ENCODE measurements around the gene EXOSC9. TPM values are rescaled to one million over a fixed set of nuclear protein-coding genes. Genes with fewer than 3 reads are reported as not detected.

EXOSC9 gene
- total and polyA plus RNA-seq, 4 donors, result 5.3 to 20.0 (median 10.0) TPM

DNA sequence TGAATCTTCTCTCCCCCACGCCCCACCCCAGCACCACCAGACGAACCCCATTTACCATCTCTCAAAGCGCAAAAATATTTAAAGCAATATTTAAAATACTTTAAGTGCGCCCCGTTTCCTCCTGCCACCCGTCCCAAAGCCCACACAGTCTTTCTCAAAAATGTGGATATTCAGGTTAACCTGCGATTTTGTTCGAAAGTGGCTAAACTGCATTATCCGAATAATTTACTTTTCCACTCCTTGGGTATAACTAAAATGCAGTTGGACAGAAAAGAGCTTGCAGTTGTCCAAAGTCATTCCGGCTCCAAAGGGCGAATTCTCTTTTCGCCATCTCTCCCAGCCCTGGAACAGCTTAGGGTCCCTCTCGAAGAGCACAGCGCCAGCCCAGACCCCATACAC, 36.8 kb upstream of the EXOSC9 start (continued):
- TF ChIP-seq, protein P1, sequence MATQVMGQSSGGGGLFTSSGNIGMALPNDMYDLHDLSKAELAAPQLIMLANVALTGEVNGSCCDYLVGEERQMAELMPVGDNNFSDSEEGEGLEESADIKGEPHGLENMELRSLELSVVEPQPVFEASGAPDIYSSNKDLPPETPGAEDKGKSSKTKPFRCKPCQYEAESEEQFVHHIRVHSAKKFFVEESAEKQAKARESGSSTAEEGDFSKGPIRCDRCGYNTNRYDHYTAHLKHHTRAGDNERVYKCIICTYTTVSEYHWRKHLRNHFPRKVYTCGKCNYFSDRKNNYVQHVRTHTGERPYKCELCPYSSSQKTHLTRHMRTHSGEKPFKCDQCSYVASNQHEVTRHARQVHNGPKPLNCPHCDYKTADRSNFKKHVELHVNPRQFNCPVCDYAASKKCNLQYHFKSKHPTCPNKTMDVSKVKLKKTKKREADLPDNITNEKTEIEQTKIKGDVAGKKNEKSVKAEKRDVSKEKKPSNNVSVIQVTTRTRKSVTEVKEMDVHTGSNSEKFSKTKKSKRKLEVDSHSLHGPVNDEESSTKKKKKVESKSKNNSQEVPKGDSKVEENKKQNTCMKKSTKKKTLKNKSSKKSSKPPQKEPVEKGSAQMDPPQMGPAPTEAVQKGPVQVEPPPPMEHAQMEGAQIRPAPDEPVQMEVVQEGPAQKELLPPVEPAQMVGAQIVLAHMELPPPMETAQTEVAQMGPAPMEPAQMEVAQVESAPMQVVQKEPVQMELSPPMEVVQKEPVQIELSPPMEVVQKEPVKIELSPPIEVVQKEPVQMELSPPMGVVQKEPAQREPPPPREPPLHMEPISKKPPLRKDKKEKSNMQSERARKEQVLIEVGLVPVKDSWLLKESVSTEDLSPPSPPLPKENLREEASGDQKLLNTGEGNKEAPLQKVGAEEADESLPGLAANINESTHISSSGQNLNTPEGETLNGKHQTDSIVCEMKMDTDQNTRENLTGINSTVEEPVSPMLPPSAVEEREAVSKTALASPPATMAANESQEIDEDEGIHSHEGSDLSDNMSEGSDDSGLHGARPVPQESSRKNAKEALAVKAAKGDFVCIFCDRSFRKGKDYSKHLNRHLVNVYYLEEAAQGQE (IDR thresholded peaks at IDR 0.05), result no peak
- TF ChIP-seq NR2F2 (IDR thresholded peaks at IDR 0.05) (no peak), TAF1 (conservative IDR thresholded peaks at IDR 0.05) (no peak), MAX (IDR thresholded peaks at IDR 0.05) (no peak)

DNA sequence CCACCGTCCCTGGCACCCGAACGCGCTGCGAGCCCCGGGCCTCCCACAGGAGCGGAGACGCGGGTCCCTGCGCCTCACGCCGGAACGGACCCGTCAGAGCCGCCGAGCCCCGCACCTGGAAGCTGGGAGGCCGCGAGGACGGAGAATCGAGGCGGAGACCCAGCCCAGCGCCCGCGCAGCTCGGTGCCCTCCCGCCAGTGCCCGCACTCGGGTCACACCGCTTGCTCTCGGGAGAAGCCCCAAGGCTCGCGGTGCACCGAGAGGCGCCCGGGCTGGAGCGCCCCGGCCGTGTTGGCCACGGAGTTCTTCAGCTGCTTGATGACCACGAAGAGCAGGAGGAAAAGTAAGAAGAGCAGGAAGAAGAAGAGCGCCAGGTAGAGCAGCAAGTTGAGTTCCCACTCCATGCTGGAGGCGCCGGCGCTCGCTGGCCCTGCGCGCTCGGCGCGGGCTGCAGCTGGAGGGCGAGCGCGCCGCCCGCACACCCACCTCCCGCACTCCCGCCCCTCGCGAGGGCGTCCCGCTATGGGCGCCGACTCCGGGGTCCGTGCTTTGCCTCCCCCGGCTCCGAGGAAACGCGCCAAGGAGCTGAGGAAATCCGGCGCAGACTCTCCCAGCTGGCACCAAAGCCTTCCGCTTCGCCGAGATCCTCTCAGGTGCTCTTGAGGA, 36.3 kb upstream of the EXOSC9 start, which contains the start of gene SMIM43:
Gene SMIM43 (minus strand): TSS at position 463 of the 666 bp plus-strand sequence. CDS start 59 bp downstream, at position 404.
- H3K4me1 ChIP-seq (ENCODE audit: control insufficient read depth in 4 of 4, insufficient read depth in 4 of 4, low read length in 3 of 4), result peaks cover 3 to 11% (median 6%) of the 10 kb centered on the region in 4 donors
- H3K4me3 ChIP-seq (ENCODE audit: low read depth in 1 of 3, low read length in 3 of 3), result no peak within 1 kb of the TSS
- H3K9me3 ChIP-seq (ENCODE audit: control insufficient read depth in 4 of 4, low read length in 3 of 4), result no peaks in the 10 kb centered on the region
- no peak for DNase-seq (ENCODE audit: low spot score)
- H3K36me3 ChIP-seq (ENCODE audit: control insufficient read depth in 4 of 4, insufficient read depth in 3 of 4, low read depth in 1 of 4, low read length in 3 of 4), result no peaks in the 10 kb centered on the region
- no peak within 1 kb of the TSS for H3K27ac ChIP-seq (ENCODE audit: low read depth in 1 of 2, low read length in 2 of 2)
- peaks cover 2 to 10% (median 4%) of the 10 kb centered on the region in 4 donors for H3K27me3 ChIP-seq (ENCODE audit: control insufficient read depth in 4 of 4, insufficient read depth in 4 of 4, low read length in 3 of 4)
- WGBS, result 3% methylated on average over 75 of the region's 75 CpGs
- TF ChIP-seq NR2F2 (IDR thresholded peaks at IDR 0.05) (no peak), YY1 (IDR thresholded peaks at IDR 0.05) (no peak), TAF1 (conservative IDR thresholded peaks at IDR 0.05) (no peak), RAD21 (IDR thresholded peaks at IDR 0.05) (no peak), RXRA (IDR thresholded peaks at IDR 0.05) (no peak), FOXA1 (IDR thresholded peaks at IDR 0.05) (no peak), SP1 (IDR thresholded peaks at IDR 0.05) (no peak), GABPA (IDR thresholded peaks at IDR 0.05 in 1 of 2, conservative IDR thresholded peaks at IDR 0.05 in 1 of 2) (no peak), JUND (IDR thresholded peaks at IDR 0.05) (no peak)
- no peak within 1 kb of the TSS for H3K9ac ChIP-seq (ENCODE audit: low read depth in 1 of 2, low read length in 2 of 2)

DNA sequence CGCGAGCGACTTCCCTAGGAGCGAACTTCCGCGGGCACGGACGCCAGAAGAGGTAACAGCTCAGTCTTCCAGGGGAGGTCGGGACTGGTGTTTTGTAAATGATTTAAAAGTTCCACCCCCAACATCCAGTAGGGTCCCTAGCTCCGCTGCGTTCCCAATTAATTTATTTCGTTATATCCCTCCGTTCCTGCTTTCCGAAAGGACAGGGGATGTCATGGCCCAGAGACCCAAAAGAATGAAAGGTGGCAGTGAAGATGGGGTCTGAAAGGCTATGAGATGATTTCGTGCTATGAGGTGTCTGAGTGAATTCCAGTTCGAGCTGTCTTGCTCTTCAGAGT, 35.8 kb upstream of the EXOSC9 start:
- WGBS, result 13% methylated on average over 16 of the region's 16 CpGs
- H3K9me3 ChIP-seq (ENCODE audit: control insufficient read depth in 4 of 4, low read length in 3 of 4), result no peaks in the 10 kb centered on the region
- H3K4me3 ChIP-seq (ENCODE audit: low read depth in 1 of 3, low read length in 3 of 3), result no peak overlapping the region
- no peak overlapping the region for H3K9ac ChIP-seq (ENCODE audit: low read depth in 1 of 2, low read length in 2 of 2)
- H3K36me3 ChIP-seq (ENCODE audit: control insufficient read depth in 4 of 4, insufficient read depth in 3 of 4, low read depth in 1 of 4, low read length in 3 of 4), result no peaks in the 10 kb centered on the region
- no peak for DNase-seq (ENCODE audit: low spot score)
- TF ChIP-seq, protein P1 (IDR thresholded peaks at IDR 0.05), result no peak
- TF ChIP-seq MAX (IDR thresholded peaks at IDR 0.05) (no peak), YY1 (IDR thresholded peaks at IDR 0.05) (no peak), NR2F2 (IDR thresholded peaks at IDR 0.05) (no peak), EGR1 (IDR thresholded peaks at IDR 0.05; ENCODE audit: low read depth in 2 of 2) (no peak), RAD21 (IDR thresholded peaks at IDR 0.05) (no peak), RXRA (IDR thresholded peaks at IDR 0.05) (no peak), TAF1 (conservative IDR thresholded peaks at IDR 0.05) (no peak), FOXA2 (IDR thresholded peaks at IDR 0.05) (no peak), HNF4G (IDR thresholded peaks at IDR 0.05) (no peak)
- H3K27me3 ChIP-seq (ENCODE audit: control insufficient read depth in 4 of 4, insufficient read depth in 4 of 4, low read length in 3 of 4), result peaks cover 2 to 10% (median 4%) of the 10 kb centered on the region in 4 donors
- peaks cover 3 to 11% (median 6%) of the 10 kb centered on the region in 4 donors for H3K4me1 ChIP-seq (ENCODE audit: control insufficient read depth in 4 of 4, insufficient read depth in 4 of 4, low read length in 3 of 4)
- H3K27ac ChIP-seq (ENCODE audit: low read depth in 1 of 2, low read length in 2 of 2), result no peak overlapping the region
